Neural progenitor cell (in vitro differentiated cells): ENCODE measurements around the gene CNPY1.

Experiments
- CTCF ChIP-seq: fragments of 200-600 bp; sonication (generic); IDR thresholded peaks from 2 replicates; pipeline ENCODE4 v1.5.1; 2017; ENCODE audit warnings: antibody characterized with exemption, mild to moderate bottlenecking
- EZH2 ChIP-seq: fragments of 200-600 bp; sonication (generic); IDR thresholded peaks from 2 replicates; pipeline ENCODE4 v1.6.1; 2017; ENCODE audit warnings: antibody characterized with exemption, mild to moderate bottlenecking, moderate library complexity

GRCh38 chr7:155553871-155554270, 7.5 kb upstream of the CNPY1 start:
- TF ChIP-seq CTCF (no peak), EZH2 (no peak)
